Stimulated activated CD8-positive, alpha-beta memory T cell treated with anti-CD3 and anti-CD28 coated beads, Interleukin-12 subunit alpha, Interleukin-12 subunit beta, amount 100 ng/mL, for 24 hours (primary cell): Measurements from ENCODE around the gene SIMC1.
"Not testable (repeated sequence)": the region's sequence is repeated elsewhere in the genome, so short reads cannot be mapped to it uniquely, and the experiment has no call there.

Source experiments
- DNase-seq: peaks from one replicate; pipeline ENCODE4 v3.0.0-alpha.2; 2020; ENCODE audit errors: extremely low read depth

SIMC1 gene

DNA sequence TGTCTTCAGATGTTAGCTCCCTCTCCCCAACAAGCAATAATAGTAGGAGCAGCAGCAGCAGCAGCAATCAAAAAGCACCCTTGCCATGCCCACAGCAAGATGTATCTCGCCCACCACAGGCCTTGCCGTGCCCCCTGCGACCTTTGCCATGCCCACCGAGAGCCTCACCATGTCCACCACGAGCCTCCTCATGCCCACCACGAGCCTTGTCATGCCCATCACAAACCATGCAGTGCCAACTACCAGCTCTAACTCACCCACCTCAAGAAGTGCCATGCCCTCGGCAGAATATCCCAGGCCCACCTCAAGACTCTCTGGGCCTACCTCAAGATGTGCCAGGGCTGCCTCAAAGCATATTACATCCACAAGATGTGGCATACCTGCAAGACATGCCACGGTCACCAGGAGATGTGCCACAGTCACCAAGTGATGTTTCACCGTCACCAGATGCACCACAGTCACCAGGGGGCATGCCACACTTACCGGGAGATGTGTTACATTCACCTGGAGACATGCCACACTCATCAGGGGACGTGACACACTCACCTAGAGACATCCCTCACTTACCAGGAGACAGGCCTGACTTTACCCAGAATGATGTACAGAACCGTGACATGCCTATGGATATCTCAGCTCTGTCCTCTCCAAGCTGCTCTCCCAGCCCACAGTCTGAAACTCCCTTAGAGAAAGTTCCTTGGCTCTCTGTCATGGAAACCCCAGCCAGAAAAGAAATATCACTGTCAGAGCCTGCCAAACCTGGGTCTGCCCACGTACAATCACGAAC is 52.0 kb downstream of the SIMC1 start:
- DNase-seq = not testable (repeated sequence)

DNA sequence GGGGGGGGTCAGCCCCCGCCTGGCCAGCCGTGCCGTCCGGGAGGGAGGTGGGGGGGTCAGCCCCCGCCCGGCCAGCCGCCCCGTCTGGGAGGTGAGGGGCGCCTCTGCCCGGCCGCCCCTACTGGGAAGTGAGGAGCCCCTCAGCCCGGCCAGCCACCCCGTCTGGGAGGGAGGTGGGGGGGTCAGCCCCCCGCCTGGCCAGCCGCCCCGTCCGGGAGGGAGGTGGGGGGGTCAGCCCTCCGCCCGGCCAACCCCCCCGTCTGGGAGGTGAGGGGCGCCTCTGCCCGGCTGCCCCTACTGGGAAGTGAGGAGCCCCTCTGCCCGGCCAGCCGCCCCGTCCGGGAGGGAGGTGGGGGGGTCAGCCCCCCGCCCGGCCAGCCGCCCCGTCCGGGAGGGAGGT is 67.1 kb downstream of the SIMC1 start:
- not testable (repeated sequence) for DNase-seq

DNA sequence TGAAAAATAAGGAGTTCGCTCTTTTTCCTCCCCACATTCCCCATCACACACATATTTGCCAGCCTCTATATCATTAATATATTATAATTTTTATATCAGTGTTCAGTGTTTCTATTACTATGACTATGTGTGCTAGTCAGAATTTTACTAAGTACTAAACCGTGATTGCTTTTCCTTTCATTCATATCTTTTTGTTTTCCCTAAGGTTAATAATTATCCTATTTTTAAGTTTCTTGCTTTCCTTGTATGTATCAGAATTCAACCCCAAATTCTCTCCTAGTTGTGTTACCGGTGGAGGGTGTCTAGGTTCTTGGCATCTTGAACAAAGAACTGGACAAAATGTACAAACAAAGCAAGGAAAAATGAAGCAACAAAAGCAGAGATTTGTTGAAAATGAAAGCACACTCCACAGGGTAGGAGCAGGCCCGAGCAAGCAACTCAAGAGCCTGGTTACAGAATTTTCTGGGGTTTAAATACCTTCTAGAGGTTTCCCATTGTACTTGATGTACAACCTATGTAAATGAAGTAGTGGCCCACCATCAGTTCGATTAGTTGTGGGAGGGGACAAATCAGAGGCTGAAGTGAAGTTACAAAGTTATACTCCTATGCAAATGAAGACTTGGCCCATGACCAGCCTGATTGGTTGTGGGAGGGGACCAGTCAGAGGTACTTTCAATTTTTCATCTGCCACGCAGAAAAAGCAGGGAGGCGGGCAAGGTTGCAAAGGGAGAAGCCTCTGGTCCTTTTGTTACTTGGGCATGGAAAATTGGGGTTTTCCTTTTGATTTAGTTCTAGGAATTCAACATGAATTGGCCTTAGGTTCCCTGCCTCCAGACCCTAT is 79.5 kb downstream of the SIMC1 start:
- no peak for DNase-seq

DNA sequence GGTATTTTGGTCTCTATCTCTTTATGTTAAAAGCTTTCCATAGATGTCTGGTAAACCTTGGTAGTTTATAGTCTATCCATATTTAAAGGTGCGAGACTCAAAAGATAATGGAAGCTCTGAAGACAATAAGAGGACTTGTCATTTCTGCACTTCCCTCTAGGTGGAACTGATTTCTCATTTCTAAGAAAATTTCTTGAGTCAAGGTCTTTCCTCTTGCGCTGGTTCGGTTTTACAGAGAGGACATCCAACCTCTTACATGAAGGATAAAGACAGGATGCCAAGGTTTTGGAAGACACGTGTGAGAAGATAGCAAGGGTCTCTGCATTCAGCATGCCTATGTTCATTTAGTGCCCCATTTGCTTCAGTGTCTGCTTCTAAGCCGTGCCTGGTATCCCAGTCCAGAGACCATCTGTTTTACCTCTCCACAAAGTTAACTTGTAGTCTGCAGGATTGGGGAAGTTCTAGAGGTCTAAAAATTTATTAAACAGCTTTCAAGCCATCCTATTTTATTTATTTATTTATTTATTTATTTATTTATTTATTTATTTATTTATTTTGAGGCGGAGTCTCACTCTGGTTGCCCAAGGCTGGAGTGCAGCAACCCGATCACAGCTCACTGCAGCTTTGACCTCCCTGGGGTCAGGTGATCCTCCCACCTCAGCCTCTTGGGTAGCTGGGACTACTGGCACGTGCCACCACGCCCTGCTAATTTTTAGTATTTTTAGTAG is 81.8 kb downstream of the SIMC1 start:
- no peak for DNase-seq

DNA sequence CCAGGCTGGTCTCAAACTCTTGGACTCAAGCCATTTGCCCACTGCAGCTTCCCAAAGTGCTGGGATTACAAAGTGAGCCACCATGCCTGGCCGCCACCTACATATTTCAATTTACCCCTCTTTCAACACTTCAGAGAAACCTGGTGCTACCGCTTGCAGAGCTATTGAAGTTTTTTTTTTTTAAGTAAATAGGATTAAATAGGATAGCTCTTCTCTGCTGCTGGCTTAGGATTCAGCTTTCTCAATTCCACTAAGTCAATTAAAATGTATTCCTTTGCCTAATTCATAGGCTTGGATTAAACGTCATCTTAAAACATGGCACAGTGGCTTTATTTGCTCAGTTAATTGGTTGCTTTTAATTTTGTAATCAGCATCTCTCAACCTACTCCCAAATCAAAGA is 82.4 kb downstream of the SIMC1 start:
- DNase-seq = no peak

DNA sequence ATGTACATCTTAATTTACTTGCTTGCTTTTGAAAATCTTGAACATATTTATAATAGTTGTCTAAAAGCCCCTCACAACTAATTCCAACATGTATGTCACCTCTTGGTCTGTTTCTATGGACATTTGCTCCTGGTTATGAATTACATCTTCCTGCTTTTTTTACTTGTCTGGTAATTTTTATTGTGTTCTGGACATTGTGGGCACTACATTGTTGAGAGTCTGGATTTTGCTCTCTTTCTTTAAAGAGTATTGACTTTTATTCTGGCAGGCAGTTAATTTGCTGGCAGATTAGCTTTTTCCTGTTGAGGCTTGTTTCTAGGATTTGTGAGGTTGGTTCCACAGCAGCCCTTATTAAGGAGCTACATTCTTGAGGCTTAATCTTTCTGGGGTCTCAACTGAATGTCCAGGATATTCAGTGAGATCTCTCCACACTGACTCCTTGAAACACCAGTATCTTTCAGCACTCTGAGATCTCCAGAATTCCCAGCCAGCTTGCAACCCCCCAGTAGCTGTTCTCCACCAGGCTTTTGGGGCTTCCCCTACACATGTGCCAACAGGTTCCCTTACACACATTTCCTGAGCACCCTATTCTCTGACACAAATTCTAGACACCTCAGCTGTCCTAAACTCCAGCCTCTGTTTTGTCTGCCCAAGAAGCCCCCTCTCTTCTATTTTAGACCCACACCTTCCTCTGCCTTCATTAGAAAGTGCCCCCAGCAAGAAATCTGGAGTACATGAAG is 96.0 kb downstream of the SIMC1 start:
- DNase-seq = no peak

DNA sequence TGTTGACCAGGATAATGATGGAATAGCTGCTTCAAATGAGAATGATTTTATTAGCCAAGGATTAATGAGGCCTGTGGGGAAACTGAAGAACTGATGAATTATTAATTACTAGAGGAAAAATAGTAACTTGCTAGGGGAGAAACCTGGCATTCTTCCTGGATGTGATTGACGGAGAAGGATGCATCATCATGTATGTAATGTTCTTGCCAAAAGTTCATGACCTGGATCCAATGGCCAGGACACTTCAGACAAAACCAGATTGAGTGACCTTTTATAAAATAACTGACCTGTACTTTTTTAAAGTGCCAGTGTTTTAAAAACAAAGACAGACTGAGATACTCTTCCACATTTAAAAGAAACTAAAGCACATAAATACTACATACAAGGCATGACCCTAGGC is 99.7 kb downstream of the SIMC1 start:
- no peak for DNase-seq

DNA sequence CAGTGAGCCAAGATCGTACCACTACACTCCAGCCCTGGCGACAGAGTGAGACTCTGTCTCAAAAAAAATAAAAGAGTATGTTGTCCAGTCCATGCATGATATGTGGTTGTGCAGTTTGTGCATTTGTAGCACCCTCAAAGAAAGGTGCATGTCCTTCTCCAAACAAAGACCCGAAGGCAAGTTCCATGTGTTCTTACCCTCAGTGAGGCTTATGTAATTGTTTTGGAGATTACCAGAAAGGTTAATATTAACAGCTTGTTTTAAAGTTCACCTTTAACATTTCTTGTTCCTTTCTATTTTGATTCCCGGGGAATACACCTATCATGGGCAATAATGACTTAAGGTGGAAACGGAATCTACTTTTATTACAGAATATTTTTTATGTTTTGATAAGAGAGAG is 101.1 kb downstream of the SIMC1 start:
- DNase-seq = no peak

DNA sequence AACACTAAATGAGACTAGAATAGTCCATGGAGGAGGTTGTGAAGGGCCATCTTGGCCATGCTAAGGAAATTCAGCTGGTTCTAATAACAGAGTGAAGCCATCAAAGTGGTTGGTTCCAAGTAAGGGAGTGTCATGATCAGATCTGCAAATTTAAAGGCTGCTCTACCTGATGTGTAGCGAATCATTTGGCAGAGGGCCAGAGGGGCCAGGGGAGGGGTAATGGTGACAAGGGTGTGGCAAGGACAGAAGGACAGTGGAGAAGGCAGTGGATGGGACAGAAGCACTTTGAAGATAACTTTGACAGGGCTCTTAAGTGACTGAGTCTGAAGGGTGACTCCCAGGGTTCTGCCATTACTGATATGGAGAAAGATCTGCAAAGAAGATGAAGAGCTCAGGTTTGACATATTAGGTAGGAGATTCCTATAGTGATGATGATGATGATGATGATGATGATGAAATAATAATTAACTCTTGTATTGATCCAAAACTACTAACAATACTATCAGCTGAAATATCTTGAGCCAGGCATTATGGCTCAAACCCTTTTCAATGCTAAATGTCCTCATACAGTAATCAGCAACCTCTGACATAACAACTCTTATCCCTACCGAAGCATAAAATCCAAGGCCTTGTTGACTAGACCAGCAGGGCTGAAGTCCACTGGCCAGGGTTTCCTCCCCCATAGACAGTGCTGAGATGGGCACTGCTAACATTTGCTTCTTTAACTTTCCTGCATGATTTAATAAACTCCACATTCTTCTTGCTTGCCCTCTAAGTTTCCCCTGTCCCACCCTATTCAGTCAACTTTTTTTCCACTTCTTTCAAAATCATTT is 103.3 kb downstream of the SIMC1 start:
- DNase-seq = no peak

DNA sequence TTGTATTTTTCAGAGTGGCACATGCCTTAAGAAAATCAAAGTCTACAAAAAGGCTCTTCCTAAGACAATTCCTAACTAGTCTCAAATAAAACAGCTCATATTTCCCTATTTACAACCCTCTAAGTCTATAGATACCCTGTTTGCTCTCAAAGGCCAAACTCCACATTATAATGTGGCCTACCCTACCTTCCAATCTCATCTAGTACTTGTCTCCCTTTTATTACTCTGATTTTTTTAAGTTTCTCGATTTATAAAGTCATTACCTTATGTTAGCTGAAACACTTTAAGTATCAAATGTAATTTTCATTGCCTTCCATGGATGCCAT is 103.9 kb downstream of the SIMC1 start:
- DNase-seq = no peak

DNA sequence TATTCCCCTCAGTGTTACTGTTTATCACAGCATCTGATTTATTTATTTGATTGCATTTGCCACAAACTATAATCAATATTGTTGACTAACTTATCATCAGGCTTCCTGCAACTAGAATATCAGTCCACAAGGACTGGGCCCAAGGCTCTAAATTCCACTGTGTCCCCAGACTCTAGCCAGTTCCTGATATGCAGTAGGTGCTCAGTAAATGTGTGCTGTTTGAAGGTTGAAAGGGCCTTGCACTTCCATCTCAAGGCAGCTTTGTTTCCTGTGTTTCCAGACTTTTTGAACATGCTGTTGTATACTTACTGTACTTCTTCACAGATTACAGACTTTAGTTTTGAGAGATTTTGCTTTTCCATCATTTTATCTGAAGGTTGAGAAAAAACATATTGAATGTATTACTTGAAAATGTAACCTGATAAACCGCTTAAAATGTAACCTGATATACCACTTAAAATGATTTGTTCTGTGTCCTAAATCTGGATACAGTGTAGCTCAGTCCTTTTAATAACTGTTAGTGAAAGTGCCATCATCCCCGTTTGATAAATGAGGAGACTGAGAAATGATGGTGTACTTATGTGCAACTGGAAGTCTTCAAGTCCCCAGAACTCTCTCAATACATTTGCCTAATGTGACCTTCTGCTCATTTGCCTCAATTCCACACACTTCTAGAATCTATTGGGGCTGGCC is 104.7 kb downstream of the SIMC1 start:
- no peak for DNase-seq

DNA sequence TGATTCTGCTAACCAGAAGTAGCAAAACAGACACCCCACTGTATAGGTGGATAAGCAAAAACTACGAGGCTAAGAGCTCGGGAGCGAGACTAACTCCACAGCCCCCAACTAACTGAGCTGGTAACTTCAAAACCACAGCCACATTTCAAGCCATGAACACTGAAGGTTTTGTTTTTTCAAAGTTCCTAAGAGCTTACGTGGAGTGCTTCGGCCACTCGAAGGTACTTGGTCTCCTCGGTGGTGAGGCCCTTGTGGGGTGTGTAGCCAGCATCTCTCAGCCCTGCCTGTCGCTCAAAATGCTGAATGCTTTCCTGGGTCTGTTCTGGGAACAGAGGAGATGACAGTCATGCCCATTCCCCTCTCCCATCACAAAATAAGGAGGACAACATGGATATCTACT is 112.2 kb downstream of the SIMC1 start:
- DNase-seq = no peak

DNA sequence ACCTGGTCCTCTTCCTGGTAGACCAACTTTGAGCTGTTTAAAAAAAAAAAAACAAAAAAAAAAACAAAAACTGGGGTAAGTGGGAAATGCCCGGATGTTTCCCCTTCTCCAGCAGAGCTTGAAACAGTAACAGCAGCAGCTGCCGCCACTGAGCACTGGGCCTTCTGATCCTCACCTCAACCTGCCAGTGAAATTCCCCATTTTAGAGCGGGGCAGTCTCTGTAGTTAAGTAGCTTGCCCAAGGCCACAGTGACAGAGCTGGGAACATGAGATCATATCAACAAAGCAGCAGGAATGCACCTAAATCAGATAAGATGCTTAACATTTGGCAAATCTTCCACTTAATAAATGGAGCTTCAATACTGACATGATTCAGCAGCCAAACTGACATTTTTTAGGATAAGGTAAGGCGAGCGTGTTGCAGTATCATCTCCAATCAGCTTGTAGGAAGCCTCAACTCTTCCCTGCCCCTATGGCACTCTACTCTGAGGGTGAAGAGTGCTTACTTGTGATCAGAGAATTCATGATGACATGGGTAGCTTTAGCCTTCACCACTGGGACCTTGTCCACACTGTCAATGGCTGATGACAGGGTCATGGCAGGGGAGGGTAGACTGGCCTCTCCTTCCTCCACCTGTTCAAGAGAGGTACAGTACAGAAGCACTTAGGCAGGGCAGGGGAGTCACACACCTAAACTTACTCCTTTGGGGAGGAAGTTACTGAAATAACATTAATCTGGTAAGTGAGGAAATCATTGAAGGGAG is 114.1 kb downstream of the SIMC1 start:
- no peak for DNase-seq

DNA sequence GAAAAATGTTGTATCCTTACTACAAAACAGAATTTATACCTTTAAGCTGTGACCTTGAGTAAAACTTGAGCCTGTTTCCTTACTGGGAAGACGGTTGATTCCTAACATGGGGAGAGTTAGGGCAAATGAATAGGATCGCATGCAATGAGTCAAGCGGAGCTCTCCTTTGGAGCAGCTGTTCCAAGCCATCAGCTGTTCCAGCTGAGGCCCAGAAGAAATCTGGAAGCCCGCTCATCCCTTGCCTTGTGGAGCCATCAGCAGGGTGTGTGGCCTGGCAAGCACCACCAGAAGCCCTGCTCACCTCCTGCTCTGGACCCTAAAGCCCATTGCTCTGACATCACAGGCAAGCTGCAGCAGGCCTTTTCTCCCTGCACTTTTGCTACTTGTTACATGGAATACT is 115.3 kb downstream of the SIMC1 start:
- no peak for DNase-seq

DNA sequence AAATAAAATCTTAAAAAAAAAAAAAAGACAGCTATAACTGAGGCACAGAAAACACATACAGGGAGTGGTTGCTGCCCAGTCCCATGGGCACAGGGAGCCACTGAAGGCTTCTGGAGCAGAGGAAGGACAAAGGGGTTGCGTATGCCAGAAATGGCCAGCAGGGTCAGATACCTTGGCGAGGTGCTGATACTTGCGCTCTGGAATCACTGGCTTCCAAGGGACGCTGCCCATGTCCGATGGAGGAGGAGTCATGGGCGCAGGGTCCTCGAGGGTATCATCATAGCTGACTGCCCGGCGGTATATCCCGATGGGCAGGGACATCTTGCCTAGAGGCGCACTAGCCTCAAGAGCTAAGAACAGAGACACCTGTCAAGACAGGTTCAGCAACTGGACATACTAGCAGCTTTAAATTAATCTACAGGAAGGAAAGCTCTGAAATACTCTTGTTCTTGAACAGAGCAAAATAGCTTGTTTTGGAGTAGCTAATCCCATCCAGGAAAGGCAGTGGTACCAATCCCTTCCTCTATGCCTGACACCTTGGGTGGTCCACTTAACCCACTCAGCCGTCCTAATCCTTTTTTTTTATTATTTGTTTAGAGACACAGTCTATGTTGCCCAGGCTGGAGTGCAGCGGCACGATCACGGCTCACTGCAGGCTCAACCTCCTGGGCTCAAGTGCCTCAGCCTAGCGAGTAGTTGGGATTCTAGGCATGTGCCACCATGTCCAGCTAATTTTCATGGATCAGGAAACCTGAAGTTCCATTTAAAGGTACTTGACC is 117.4 kb downstream of the SIMC1 start:
- no peak for DNase-seq

DNA sequence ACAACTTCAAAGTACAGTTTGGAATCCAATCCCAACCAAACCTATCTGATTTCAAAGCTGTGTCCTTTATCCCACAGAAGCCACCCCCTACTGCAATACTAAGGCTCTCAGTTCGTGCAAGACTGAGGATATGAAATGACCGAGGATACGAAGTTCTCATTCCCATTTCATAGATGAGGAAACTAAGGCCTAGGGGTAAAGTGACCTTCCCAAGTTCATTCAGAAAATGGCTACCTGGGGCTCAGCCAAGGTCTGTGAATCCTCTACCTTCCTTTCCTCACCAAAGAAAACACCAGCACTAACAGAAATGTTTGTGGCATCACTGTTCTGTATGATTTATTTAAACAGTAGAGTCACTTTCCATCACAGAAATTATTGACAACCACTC is 117.9 kb downstream of the SIMC1 start:
- DNase-seq = no peak

DNA sequence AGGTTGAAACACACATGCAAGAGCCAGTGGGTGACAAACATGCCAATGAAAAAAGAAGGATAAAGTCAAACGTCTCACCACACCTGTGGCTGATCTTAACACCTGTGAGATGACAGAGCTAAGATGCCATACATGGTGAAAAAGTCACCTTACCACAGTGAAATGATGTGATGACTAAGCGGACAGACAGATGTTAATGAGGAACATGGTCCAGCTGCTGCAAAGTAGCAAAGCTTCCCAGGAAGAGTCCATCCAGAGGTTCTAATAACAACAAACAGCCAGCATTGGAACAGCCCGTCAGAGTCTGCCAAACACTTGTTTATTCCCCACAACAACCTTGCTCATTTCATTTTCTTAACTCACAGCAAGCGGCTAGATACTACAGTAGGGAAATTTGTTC is 121.4 kb downstream of the SIMC1 start:
- no peak for DNase-seq

DNA sequence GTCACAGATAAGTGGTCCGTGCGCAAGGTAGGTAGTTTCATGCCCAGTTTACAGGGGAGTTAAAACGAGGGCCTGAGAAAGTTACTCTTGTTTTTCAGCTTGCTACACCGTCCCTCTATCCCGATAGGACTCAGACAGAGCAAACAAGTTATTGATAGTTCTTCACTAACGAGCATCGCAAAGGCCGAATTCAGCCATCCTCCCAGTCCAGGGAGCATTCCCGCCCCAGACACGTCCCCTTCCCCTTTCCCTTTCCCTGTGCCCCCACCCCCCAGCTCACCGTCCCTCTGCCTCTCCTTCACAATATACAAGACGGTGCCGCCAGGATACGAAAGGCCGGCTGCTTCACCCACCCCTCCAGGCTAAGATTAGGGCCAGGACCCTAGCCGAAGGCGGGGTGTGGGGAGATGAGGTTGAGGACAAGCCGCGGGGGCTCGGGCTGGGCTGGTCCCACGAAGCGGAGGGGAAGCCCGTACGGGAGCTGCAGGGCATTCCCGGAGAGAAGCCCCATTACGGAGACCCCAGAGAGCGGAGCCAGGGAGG is 122.7 kb downstream of the SIMC1 start:
- DNase-seq = no peak
